Right cardiac atrium (tissue), 5 donors: ENCODE data around the gene UBIAD1. TPM values are rescaled to one million over a fixed set of nuclear protein-coding genes. Genes with fewer than 3 reads are reported as not detected.
"Not testable (repeated sequence)": the region's sequence is repeated elsewhere in the genome, so short reads cannot be mapped to it uniquely, and the experiment has no call there.

Source experiments
- ATAC-seq, 2 donors: fragments of 200-7000 bp; cut with Tn5 transposase; one replicate each; pipeline versions ENCODE4 v1.8.0 to v1.9.1; 2020; ENCODE audit warnings: moderate library complexity in 2 of 2, mild to moderate bottlenecking in 1 of 2
- DNase-seq, 3 donors: peaks; one replicate each; pipeline ENCODE4 v3.0.0-alpha.2; 2020
- H3K27ac ChIP-seq: one replicate; pipeline ENCODE4 v1.5.1; 2013; ENCODE audit warnings: mild to moderate bottlenecking, low read length, control low read depth, moderate library complexity
- H3K27me3 ChIP-seq: one replicate; pipeline ENCODE4 v1.6.1; 2013; ENCODE audit not compliant: control insufficient read depth, insufficient read depth
- H3K4me1 ChIP-seq: one replicate; pipeline ENCODE4 v1.6.1; 2013; ENCODE audit warnings: low read length; ENCODE audit not compliant: control insufficient read depth, insufficient read depth
- H3K4me3 ChIP-seq: one replicate; pipeline ENCODE4 v1.5.1; 2013; ENCODE audit warnings: low read length, control low read depth
- H3K9me3 ChIP-seq: one replicate; pipeline ENCODE4 v1.6.1; 2013; ENCODE audit warnings: low read length; ENCODE audit not compliant: control insufficient read depth
- WGBS: extraction: QIAGEN DNeasy Blood & Tissue Kit; methylation state at CpG from one replicate; pipeline ENCODE4 v1.1.7; 2013; 5-methylcytosine and 5-hydroxymethylcytosine counted together
- intact Hi-C, 4 donors: fragments of 100-400 bp; cut with DNase I; formaldehyde crosslinking; loops; one replicate each; pipeline versions ENCODE4 v1.11.0 to v1.14.0; 2022 to 2023
- polyA plus RNA-seq: library from polyadenylated mRNA; stranded (reverse); fragments of 200-250 nt; gene quantifications from one replicate; pipeline ENCODE4 v1.2.3, GENCODE V29; 2013
- total RNA-seq, 4 donors: library from RNA; stranded (reverse); fragmentation: NEBNext Ultra II Directional; extraction: Animal tissue kit (Norgen Biotek cat#: 25700); gene quantifications; one replicate each; pipeline ENCODE4 v1.2.1, GENCODE V29; 2021
- donor health status: healthy with polysubstance abuse.
- donor health status: DM: no; HTN: yes; CAD: no.
- donor health status: DM: no; HTN: no; CAD: no.
- donor health status: DM: no; HTN: yes; CAD: no; lungs with severe emphysema.
- donor health status: DM: yes; HTN: yes; CAD: no.

UBIAD1 gene
- total and polyA plus RNA-seq, 5 donors, result 7.5 to 12.8 (median 11.7) TPM

DNA sequence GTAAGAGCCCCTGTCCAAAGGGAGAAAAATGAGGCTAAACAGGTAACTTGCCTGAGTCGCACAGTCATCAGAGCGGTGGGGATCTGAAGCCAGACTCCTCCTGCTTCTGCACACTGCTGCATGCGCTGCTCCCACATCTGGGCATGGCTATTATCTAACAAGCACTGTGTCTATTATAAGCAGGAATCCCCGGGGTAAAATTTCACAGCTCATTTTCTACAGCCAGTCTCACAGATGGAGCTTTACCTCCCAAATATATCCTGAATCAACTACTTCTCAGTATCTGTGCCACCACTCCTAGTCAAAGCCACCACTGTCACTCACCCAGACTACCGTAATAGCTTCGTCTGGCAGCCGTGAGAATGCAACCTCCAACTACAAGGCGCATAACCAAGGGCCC, 20.5 kb upstream of the UBIAD1 start:
- intact Hi-C loops, result loop anchor here in 1 of 4 donors (10.0 kb wide), 1 partner anchor 118 kb away; no protein-coding TSS in a partner anchor
- ATAC-seq (no peak), DNase-seq (no peak)
- Histone ChIP-seq H3K4me1 (no peaks in the 10 kb centered on the region), H3K27me3 (no peaks in the 10 kb centered on the region), H3K9me3 (no peaks in the 10 kb centered on the region), H3K27ac (no peak overlapping the region), H3K4me3 (no peak overlapping the region)
- WGBS, result 95% methylated on average over 8 of the region's 8 CpGs

DNA sequence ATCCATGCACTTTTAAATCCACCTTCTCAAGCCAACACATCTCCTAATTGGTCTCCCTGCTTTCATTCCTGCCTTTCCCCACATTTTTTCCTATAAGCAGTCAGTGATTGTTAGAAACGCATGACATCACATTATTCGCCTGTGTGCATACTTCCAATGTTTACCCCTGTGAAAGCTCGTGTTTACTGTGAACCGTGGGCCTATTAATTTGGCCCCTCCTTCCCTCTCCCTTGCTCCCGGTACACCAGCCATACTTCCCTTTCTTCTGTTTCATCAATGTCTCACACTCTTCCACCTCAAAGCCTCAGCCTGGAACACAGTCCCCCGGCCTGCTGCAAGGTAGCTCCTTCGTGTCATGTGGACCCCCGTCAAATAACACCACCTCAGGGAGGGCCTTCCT, 19.8 kb upstream of the UBIAD1 start:
- H3K27me3 ChIP-seq, result no peaks in the 10 kb centered on the region
- no peaks in the 10 kb centered on the region for H3K9me3 ChIP-seq
- ATAC-seq, result no peak
- no peak overlapping the region for H3K4me3 ChIP-seq
- no peaks in the 10 kb centered on the region for H3K4me1 ChIP-seq
- DNase-seq, result no peak
- H3K27ac ChIP-seq, result no peak overlapping the region
- intact Hi-C loops, result loop anchor here in 1 of 4 donors (10.0 kb wide), 1 partner anchor 118 kb away; no protein-coding TSS in a partner anchor
- WGBS, result 87% methylated on average over 8 of the region's 8 CpGs

DNA sequence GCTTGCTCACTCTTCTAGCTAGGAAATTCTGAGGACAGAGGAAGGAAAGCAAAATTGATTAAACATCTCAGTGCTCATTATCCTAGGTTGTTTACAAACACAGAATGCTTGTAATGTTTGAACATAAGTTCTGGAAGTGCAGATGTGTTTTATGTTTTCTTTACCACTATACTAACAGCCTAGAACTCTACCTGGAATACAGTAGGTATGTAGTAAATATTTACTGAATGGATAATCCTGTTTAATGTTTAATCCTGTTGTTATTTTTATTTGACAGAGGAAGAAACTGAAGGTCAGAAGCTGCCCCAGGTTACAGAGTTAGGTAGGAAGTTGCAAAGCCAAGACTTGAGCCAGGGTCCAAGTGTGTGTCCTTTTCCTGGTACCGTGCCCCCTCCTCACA, 16.7 kb upstream of the UBIAD1 start:
- no peak for ATAC-seq
- H3K27me3 ChIP-seq, result no peaks in the 10 kb centered on the region
- no peaks in the 10 kb centered on the region for H3K4me1 ChIP-seq
- H3K27ac ChIP-seq, result no peak overlapping the region
- no peak overlapping the region for H3K4me3 ChIP-seq
- DNase-seq, result no peak
- intact Hi-C loops, result loop anchor here in 1 of 4 donors (10.0 kb wide), 1 partner anchor 121 kb away; no protein-coding TSS in a partner anchor
- H3K9me3 ChIP-seq, result no peaks in the 10 kb centered on the region
- WGBS, result 97% methylated on average over 1 of the region's 1 CpG

- peak; percentile 98 to 99 (median 98) for DNase-seq
- peak within 1 kb of the TSS; percentile 78 for H3K27ac ChIP-seq
- no peaks in the 10 kb centered on the region for H3K9me3 ChIP-seq
- H3K27me3 ChIP-seq, result no peaks in the 10 kb centered on the region
- H3K4me1 ChIP-seq, result no peaks in the 10 kb centered on the region
- ATAC-seq, result peak; percentile 99 to 100
- under 1% methylated on average over 60 of the region's 60 CpGs for WGBS
- intact Hi-C loops, result no loop called here
- H3K4me3 ChIP-seq, result peak within 1 kb of the TSS; percentile 90
Observed at GRCh38 chr1:11262171-11263049, 10.6 kb upstream of the UBIAD1 start, which contains the start of gene MTOR. Gene MTOR (minus strand): TSS chr1:11262551. CDS start chr1:11259409, 3,142 bp downstream.

DNA sequence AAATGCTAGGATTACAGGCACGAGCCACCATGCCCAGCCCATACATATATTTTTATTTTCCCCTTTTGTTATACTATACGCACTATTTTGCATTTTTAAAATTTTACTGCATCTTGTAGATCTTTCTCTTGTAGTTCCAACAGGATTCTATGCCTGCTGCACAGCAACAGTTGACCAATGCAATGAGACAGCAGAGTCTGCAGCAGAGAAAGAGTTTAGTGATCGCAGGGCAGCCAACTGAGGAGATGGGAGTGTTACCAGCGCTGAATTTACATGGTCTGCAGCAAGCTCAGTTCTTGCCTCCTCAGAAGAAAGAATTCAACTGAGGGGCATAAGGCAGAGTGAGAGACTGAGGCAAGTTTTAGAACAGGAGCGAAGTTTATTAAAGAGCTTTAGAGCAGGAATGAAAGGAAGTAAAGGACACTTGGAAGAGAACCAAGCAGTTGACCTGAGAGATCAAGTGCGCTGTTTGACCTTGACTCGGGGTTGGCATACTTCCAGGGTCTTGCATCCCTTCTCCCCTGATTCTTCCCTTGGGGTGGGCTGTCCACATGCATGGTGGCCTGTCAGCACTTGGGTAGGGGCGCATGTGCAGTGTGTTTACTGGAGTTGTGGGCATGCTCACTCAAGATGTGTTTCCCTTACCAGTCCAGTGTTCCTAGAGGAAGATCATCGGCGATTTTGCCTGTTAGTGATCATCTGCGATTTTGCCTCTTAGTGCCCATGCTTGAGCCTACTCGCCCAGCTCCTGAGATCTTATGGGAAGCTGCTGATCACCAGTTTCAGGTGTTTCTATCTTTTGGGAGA, 6.5 kb upstream of the UBIAD1 start:
- intact Hi-C loops, result no loop called here
- no peaks in the 10 kb centered on the region for H3K4me1 ChIP-seq
- no peak overlapping the region for H3K4me3 ChIP-seq
- WGBS, result 78% methylated on average over 12 of the region's 12 CpGs
- H3K9me3 ChIP-seq, result no peaks in the 10 kb centered on the region
- H3K27me3 ChIP-seq, result no peaks in the 10 kb centered on the region
- no peak for ATAC-seq
- no peak for DNase-seq
- H3K27ac ChIP-seq, result no peak overlapping the region

- ATAC-seq, H3K27me3 ChIP-seq, H3K9me3 ChIP-seq, H3K27ac ChIP-seq, H3K4me3 ChIP-seq, intact Hi-C loops, DNase-seq, H3K4me1 ChIP-seq: not testable (repeated sequence)
- WGBS, result 78% methylated on average over 19 of the region's 19 CpGs
Observed at GRCh38 chr1:11267350-11268337, 5.4 kb upstream of the UBIAD1 start.

DNA sequence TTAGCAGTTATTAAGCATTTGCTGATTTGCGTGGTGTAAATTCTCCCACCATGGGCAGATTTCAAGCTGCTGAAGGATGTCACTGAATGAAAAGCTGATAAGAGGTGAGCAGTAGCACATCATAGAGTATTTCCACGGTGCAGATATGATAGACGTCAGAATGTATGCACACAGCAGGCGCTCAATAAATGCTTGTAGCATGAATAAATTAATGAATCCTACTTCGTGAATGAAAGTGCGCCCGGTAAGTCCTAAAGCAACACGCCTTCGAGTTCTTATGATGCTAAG, 510 bp upstream of the UBIAD1 start:
- H3K27ac ChIP-seq, result peak overlapping the region; percentile 3
- H3K4me3 ChIP-seq, result peak overlapping the region; percentile 23
- intact Hi-C loops, result no loop called here
- peaks cover 11% of the 10 kb centered on the region for H3K4me1 ChIP-seq
- no peaks in the 10 kb centered on the region for H3K27me3 ChIP-seq
- no peak for ATAC-seq
- no peak for DNase-seq
- 8% methylated on average over 9 of the region's 9 CpGs for WGBS
- H3K9me3 ChIP-seq, result no peaks in the 10 kb centered on the region

GRCh38 chr1:11273595-11274234, 717 bp downstream of the UBIAD1 start:
- Histone ChIP-seq H3K27ac (peak overlapping the region; percentile 99), H3K27me3 (no peaks in the 10 kb centered on the region), H3K4me1 (peaks cover 11% of the 10 kb centered on the region), H3K9me3 (no peaks in the 10 kb centered on the region), H3K4me3 (peak overlapping the region; percentile 91)
- 7% methylated on average over 22 of the region's 22 CpGs for WGBS
- intact Hi-C loops, result no loop called here
- no peak for DNase-seq
- ATAC-seq, result peak in 1 of 2 donors; percentile 58

DNA sequence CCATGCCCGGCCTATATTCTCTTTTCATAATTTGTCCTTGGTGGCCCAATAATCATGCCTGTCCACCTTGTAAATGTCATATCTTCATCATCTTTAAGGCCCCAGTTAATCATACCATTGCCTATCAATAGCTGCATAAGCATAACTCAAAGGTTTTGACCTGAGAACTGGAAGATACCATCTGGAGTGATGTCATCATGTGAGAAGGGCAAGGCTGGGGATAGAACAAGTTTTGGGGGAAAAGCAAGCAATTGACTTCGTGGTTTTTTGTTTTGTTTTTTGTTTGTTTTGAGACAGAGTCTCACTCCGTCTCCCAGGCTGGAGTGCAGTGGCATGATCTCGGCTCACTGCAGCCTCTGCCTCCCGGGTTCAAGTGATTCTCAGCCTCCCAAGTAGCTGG, 6.2 kb downstream of the UBIAD1 start:
- Histone ChIP-seq H3K27ac (no peak overlapping the region), H3K27me3 (no peaks in the 10 kb centered on the region), H3K4me1 (peaks cover 13% of the 10 kb centered on the region), H3K9me3 (no peaks in the 10 kb centered on the region), H3K4me3 (no peak overlapping the region)
- intact Hi-C loops, result no loop called here
- no peak for ATAC-seq
- whole genome bisulfite sequencing, result 91% methylated on average over 5 of the region's 5 CpGs
- DNase-seq, result no peak

GRCh38 chr1:11279630-11280029, 6.6 kb downstream of the UBIAD1 start:
- Histone ChIP-seq H3K4me3 (no peak overlapping the region), H3K27ac (no peak overlapping the region), H3K27me3 (no peaks in the 10 kb centered on the region), H3K9me3 (no peaks in the 10 kb centered on the region), H3K4me1 (peaks cover 12% of the 10 kb centered on the region)
- intact Hi-C loops, result no loop called here
- ATAC-seq (no peak), DNase-seq (no peak)
- WGBS, result 98% methylated on average over 1 of the region's 1 CpG
